Prostate gland (tissue), 2 donors: ENCODE measurements around the gene JAKMIP1.

Experiments used
- CTCF ChIP-seq, 4 experiments: fragments of 200-600 bp in 2 of 4; fragments of 450-650 bp in 2 of 4; sonication (generic) in 2 of 4; IDR thresholded peaks; 1 replicate in 3 of 4; 2 replicates in 1 of 4; pipeline ENCODE4 v1.5.1; 2016 to 2019; ENCODE audit warnings: antibody characterized with exemption in 4 of 4, mild to moderate bottlenecking in 2 of 4, moderate library complexity in 2 of 4
- POLR2A ChIP-seq: fragments of 450-650 bp; IDR thresholded peaks from one replicate; pipeline ENCODE4 v1.6.1; 2016; ENCODE audit warnings: antibody characterized with exemption, mild to moderate bottlenecking

- TF ChIP-seq POLR2A (no peak), CTCF (IDR thresholded peaks at IDR 0.05) (no peak)
Observed at GRCh38 chr4:6035786-6036185, 164.6 kb downstream of the JAKMIP1 start.
